Stimulated activated CD8-positive, alpha-beta memory T cell treated with anti-CD3 and anti-CD28 coated beads, Interleukin-15, amount 100 ng/mL, for 24 hours (primary cell): ENCODE data around the gene MAG.

ENCODE experiments used
- DNase-seq: peaks from one replicate; pipeline ENCODE4 v3.0.0-alpha.2; 2020; ENCODE audit warnings: low read depth

Gene MAG, protein sequence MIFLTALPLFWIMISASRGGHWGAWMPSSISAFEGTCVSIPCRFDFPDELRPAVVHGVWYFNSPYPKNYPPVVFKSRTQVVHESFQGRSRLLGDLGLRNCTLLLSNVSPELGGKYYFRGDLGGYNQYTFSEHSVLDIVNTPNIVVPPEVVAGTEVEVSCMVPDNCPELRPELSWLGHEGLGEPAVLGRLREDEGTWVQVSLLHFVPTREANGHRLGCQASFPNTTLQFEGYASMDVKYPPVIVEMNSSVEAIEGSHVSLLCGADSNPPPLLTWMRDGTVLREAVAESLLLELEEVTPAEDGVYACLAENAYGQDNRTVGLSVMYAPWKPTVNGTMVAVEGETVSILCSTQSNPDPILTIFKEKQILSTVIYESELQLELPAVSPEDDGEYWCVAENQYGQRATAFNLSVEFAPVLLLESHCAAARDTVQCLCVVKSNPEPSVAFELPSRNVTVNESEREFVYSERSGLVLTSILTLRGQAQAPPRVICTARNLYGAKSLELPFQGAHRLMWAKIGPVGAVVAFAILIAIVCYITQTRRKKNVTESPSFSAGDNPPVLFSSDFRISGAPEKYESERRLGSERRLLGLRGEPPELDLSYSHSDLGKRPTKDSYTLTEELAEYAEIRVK

DNA sequence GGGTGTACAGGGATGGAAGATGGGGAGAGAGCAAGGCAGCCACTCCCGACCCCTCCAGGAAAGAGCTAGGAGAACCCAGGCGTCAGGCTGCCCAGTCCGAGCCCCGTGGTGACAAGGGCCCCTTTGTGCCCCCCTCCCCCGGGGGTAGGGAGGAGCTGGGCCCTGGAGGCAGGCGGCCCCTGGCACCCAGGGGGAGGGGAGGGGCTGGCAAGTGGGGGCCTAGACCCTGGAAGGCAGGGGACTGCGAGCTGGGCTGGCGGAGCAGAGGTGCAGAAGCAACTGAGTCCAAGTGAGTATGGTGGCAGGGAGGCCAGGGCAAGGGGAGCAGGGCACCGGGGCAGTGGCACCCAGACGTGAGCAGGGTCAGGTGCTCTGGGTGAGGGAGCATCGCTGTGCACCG, at the start of gene MAG:
Gene MAG (plus strand): TSS at position 246 of the 400 bp plus-strand sequence. CDS start 3,248 bp downstream, outside the sequence.
- DNase-seq: no peak

DNA sequence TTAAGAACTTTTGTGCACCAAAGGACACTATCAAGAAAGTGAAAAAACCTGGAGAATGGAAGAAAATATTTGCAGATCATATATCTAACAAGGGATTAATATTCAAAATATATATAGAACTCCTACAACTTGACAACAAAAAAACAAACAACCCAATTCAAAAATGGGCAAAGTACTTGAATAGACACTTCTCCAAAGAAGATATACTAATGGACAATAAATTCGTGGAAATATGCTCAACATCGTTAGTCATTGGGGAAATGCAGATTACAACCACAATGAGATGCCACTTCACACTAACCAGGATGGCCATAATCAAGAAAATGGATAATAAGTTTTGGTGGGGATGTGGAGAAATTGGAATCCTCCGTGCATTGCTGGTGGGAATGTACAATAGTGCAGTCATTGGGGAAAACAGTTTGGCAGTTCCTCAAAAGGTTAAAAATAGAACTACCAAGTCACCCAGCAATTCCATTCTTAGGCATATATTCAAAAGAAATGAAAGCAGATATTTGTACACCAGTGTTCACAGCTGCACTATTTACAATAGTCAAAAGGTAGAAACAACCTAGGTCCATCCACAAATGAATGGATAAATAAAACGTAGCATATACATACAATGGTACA, 45.4 kb upstream of the MAG start:
- DNase-seq: no peak

DNA sequence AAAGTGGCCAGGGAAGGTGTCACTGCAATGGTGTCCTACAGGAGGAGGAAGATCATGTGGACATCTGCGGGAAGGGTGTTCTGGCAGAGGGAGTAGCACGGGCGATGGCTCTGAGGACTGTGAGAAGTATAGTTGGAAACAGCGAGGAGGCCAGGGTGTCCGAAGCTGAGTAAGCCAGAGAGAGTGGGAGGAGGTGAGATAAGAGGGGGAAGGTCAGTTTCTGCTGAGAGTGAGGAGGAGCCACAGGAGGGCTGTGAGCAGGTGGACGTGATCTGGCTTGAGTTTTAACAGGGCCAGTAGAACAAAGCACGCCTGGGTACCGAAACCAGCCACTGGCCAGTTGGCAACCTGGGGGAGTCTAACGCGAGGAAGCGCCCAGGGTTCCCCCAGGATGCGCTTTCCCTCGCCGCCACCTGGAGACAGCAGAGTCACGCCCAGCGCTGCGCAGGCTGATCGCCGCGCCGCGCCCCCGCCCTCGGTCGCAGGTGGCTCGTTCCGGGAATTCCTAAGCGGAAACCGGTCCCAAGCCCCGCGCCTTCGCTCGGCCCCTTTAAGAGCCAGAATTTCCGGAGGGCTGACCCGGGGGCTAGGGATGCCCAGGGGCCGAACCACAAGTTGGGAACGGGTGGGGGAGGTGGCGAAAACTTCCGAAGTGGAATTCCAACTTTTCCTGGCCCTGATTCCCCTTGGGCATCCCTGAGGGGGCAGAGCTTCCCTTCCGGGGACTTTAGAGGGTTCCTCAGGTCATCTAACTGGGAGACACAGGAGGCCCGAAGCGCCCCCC, 44.2 kb upstream of the MAG start:
- DNase-seq: no peak

DNA sequence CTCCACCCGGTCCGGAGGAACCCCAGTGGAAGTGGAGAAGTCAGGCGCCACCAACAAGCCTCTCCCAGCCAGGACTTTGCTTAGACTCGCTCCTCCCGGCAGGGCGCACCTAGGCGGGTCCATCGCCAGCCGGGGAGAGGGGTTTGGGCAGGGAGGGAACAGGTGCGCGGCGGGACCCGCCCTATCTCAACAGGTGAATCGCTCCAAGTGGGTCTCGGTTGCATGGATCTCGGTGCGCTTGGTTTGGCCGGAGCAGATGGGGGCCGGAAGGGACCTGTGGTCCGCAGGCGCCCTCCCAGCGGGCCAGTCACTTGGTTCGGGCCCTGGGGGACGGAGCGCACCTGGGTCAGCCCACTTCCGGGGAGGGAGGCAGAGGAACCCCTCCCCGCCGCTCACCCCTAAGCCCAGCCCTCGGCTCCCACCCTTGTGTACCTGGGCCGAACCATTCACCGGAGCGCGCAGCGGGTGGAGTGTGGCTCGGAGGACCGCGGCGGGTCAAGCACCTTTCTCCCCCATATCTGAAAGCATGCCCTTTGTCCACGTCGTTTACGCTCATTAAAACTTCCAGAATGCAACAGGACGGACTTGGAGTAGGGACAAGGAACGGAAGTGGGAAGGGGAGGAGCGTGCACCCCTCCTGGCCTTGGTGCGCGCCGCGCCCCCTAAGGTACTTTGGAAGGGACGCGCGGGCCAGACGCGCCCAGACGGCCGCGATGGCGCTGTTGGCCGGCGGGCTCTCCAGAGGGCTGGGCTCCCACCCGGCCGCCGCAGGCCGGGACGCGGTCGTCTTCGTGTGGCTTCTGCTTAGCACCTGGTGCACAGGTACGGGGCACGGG, 43.4 kb upstream of the MAG start, which contains the start of gene LSR:
Gene LSR (plus strand): TSS at position 693 of the 836 bp plus-strand sequence. CDS start 21 bp downstream, at position 714.
- peak; percentile 26 for DNase-seq

DNA sequence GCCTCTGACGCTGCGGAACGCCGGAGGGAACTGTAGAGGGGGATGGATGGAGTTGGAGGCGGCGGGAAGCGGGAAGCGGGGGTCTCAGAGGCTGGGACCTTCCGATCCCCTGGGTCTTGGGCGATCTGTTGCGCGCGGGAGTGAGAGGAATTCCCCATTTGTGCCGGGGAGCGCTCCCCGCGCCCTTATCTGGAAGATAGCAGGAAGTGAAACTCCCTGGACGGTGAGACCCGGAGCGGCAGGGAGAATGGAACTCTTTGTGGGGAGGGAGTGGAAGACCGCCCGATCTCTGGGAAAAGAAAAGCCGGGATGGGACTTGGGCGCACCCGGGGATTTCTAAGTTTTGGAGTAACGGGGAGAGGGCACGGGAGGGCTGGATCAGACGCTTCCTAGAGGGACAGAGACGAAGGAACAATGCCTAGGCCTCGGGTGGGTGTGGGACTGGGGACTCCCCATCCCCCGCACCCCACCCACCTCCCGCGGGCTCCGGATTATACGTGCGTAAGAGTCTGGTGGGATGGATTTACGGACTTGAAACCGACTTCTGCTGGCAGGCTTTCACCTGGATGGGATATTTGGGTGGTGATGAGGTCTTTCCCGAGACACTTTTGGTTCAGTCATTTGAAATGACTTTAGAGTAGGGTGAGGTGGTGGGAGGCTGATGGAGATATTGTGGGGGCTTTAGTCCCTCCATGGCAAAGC, 42.7 kb upstream of the MAG start:
- no peak for DNase-seq

DNA sequence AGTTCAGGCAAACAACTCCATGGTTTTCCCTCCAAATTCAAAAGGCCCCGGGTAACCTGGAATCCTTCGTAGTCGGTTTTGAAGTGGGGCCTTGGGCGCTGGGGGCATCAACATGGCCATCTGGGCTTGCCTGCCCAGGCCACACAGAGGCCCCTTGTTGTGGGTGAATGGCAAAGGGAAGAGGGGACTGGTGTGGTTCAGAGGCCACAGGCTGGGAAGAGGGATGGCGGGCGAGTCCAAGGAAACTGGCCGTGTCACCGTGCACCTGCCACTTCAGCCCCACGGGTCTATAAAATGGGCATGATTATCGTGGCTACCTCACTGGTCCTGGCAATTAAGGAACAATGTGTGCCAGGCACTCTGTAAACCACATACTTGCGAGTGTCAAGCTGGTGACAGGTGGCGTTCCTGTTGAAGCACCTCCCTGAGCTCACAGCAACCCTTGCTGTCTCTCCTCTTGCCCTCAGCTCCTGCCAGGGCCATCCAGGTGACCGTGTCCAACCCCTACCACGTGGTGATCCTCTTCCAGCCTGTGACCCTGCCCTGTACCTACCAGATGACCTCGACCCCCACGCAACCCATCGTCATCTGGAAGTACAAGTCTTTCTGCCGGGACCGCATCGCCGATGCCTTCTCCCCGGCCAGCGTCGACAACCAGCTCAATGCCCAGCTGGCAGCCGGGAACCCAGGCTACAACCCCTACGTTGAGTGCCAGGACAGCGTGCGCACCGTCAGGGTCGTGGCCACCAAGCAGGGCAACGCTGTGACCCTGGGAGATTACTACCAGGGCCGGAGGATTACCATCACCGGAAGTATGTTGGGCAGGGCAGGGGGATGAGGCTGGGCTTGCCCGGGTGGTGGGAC, 41.9 kb upstream of the MAG start:
- no peak for DNase-seq

DNA sequence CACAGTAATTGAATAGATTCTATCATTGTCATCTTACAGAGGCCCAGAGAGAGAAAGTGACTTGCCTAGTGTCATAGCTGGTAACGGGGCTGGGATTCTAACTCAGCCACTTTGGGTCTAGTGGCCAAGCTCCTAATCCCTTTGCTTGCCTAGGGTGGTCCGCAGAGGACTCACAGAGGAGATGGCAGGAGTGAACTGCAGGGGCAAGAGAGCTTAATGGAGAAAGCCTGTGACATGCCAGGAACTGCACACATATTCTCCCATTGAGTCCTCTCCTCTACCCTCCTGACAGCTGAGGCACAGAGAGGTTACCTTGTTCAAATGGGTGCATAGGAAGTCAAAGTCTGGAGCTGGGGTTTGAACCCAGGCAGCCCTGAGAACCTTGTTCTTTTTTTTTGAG, 40.5 kb upstream of the MAG start:
- no peak for DNase-seq

DNA sequence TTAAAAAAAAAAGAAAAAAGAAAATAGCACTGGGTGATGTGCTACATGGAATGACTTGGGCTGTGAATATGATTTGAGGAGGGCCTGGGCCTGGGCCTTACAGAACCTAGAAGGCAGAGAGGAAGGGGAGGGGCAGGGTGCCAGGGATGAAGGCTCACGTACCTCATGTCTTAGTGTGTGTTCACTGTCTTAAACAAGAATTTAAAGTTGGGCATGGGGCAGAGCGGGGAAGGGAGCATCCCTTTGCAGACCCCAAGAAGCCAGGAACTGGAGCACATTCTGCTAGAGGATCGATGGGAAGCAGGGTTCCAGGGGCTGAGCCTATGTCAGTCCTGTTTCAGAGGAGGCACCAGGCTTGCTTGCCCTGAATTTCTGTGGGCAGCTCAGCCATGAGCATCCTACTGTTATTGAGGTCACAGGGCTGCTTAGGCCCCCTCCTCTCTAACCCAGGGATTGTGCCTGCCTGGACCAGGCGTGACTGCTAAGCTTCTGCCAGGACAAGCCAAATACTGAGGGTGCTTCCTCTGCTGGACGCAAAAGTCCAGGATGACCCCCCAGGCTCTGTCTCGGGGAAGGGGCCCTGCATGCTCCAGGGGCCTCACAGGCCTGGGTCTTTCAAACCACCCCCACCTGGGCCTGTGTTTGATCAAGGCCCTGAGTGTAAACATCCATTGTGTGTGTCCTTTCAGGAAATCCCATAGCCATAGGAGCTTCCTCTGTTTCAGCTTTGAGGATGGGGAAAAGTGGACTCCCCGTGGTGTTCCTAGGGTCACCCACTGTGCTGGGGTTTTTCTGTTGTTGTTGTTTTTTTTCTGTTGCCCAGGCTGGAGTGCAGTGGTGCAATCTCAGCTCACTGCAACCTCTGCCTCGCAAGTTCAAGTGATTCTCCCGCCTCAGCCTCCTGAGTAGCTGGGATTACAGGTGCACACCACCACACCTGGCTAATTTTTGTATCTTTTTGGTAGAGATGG, 38.4 kb upstream of the MAG start:
- no peak for DNase-seq

DNA sequence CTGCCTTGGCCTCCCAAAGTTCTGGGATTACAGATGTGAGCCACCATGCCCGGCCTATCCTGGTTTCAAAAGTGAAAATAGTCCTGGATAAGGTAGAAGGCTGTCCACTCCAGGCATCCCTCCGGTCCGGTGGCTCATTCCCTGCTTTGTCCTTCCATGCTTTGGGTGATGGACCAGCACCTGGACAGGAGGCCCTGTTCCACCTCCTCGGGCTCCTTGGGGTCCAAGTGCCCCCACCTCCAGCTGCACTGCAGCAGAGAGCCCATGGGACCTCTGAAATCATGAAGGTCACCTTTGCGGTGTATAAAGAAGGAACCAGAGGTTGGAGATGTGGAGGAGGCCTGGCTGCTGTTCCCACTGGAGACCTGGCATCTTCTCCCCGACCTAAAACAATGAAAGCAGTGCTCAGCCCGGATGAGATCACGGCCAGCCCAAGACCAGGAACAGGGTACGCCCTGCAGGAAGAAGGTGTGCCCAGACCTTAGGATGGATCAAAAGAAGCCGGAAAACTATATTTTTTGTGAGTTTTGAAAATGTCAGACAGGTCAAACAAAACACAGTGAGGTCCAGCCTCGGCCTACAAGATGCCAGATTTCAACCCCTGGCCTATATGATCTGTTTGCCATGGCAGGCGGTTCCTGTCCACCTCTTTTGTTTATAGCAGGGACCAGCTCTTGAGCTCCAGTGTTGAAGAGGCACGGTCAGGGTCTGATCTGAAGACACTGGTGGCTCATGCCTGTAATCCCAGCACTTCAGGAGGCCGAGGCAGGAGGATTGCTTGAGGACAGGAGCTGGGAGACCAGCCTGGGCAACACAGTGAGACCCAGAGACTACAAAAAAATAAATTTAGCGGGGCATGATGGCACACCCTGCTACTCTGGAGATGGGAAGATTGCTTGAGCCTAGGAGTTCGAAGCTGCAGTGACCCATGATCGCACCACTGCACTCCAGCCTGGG, 37.3 kb upstream of the MAG start:
- no peak for DNase-seq

DNA sequence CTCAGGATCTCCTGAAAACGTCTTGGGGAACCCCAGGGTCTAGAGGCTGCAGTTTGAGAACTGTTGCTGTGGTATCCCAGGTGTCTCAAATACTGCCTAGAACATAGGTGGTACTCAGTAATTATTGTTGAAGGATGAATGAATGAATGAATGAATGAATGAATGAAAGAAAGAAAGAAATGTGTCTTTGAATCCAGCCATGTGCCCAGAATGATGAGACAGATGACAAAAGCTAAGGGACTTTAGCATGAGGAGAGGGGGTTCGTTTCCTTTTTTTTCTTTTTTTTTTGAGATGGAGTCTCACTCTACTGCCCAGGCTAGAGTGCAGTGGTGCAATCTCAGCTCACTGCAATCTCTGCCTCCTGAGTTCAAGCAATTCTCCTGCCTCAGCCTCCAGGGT, 35.4 kb upstream of the MAG start:
- no peak for DNase-seq

DNA sequence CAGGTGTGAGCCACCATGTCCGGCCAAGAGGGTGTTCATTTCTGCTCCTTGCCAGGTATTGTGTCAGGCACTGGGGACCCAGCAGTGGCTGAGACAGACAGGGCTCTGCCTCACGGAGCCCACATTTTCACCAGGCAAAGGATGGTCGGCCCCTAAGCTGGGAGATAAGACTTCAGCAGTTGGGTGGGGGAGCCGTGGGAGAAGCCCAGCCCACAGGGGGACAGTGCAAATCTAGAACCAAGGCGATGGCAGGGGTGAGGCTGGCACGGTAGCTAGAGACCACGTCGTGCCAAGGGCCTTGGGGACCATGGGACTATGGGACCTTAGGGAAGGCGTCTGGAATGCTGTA, 34.9 kb upstream of the MAG start:
- DNase-seq: no peak

DNA sequence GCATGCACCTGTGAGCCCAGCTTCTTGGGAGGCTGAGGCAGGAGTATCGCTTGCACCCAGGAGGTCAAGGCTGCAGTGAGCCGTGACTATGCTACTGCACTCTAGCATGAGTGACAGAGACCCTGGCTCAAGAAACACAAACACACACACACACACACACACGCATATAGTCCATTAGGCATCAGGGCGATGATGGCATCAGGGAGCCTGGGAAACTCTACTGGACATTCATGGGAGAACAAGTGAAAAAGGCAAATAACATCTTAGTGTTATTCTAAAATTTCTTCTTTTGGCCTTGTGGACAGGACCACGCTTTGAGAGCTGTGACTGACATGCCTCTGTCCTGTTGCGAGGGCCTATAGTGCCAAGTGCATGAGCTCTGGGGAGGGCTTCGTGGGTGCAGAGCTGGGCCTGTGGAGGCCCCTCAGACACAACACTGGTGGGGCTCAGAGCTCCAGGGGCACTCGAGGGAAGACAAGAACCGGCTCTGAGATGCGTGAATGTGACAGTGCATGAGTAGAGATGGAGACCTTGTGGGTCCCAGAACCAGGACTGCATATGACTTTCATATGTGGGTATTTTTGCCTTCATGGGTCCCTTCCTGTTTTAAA, 31.2 kb upstream of the MAG start:
- no peak for DNase-seq

DNA sequence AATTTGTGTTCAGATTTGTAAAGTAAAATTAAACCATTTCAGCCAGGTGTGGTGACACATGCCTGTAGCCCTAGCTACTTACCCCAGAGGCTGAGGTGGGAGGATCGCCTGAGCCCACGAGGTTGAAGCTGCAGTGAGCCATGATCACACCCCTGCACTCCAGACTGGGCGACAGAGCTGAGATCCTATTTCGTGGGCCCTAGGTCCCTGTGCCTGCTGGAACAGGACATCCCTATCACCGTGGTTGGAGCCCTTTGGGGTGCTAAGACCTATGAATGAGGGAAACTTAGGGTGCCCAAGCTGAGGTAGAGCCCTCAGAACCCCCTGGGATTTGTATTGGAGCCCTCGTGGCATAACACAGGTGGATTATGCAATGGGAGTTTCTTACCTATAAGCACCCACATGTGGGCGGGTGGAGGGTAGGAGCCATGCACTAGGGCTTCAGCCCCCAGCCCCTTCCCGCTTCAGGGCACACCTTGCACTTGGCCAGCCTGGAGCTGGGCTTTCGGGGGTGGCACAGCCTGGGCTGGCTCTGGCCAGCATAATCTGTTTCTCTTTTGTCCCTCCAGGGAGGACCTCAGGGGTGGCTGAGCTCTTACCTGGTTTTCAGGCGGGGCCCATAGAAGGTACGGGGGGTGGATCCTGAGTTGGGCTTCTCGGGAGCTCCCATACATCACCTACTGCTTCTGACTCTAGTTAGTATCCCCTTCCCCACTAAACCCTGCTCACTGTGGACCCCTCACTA, 30.4 kb upstream of the MAG start:
- DNase-seq: no peak

DNA sequence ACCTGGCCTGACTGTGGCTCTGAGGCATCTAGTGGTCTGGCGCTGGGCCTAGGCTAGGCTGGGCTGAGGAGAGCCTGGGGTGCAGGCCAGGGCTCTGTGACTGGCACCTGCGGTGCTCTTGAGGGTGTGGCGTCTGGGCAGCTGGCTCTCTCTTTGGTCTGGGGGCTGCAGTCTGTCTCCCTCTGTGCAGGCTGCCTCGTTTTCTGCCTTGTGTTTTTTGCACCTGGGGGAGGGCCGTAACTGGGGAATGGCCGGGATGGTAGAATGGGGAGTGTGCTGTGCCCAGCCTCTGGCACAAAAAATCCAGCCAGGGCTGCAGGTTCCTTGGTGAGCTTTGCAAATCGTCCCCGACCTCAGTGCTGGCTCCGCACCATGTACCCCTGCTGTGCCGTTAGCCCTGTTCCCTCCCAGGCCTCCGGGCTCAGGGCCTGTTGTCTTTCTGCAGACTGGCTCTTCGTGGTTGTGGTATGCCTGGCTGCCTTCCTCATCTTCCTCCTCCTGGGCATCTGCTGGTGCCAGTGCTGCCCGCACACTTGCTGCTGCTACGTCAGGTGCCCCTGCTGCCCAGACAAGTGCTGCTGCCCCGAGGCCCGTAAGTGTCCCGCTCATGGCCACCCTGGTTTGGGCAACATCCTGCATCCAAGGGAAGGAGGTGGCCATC, 29.7 kb upstream of the MAG start:
- no peak for DNase-seq

DNA sequence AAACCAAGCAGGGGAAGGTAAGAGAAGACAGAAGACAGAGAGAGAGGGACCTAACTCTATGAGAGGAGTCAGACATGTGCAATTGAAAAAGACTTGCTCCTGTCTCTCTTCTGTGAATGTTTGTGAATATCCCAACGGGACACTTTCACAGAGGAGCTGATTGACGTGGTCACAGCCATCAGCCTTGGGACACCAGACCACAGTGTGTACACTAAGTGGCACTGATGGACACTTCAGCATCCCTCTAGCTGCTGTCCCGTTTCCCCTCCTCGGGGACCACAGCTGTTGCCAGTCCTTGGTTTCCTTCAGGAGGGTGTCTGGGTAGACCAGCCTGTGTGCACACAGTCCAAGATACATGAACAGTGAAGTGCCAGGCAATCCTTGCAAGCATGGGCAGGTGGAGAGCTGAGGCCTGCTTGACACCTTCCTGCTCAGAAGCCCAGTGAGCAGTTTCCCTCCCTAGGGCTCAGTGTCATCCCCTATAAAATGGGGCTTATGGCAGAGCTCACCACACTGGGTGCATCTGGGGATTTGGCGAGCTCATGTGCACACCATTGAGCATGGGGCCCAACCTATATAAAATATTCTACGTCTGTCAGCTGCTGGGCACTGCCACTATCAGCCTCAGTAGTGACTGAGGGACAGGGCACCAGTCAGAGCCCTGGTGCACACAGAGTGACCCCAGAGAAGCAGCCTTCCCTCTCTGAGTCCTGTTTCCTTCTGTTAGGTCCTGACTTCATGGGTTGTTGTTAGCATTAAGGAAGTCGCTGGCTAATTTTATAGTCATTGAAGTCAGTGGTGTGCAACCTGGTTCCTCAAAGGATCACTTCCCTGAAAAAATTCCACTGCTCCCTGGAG, 27.5 kb upstream of the MAG start:
- DNase-seq: no peak
